GM12801 (cell line): ENCODE data around the gene BACE2.

ENCODE experiments used
- CTCF ChIP-seq: IDR thresholded peaks from one replicate; pipeline ENCODE4 v1.5.1; 2011; ENCODE audit warnings: control low read depth; ENCODE audit not compliant: insufficient read length; ENCODE audit errors: extremely low read depth

The BACE2 gene

DNA sequence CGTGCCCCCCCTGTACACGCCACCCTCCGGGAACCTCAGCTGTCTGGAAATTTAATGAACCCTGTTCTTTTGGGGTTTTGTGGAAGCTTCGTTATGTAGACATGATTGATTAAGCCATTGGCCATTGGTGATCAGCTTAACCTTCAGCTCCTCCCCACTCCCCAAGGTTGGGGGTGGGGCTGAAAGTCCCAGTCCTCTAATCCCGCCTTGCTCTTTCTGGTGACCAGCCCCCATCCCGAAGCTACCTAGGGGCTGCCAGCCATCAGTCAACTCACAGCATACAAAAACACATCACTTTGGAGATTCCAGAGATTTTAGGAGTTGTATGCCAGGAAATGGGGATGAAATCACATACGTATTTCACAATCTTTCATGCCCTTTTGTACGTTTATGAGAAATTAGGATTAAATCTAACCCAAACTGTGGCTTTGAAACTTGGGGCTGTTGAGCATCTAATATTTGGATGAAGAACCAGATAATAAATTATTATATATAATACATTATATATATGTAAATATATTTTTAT is 52.3 kb downstream of the BACE2 start:
- TF ChIP-seq CTCF = no peak

GRCh38 chr21:41222247-41223068 is 54.5 kb downstream of the BACE2 start:
- TF ChIP-seq CTCF = no peak

DNA sequence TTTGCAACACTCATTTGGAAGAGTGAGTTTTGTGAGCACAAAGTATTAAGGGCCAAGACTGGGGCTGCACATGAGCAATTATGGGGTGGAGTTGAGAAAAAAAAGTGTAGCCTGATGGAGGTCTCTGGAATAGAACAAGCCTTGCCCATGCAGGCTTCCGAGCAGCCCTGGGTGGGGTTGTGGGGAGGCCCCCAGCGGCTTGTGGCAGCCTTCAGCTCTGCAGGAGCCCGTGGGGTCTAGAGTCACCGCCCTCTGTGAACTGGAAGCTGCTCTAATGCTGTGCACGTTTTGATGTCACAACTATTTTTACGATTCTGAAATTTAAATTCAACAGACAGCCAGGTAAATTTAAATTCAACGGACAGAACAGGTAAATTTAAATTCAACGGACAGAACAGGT is 58.9 kb downstream of the BACE2 start:
- TF ChIP-seq CTCF = no peak

DNA sequence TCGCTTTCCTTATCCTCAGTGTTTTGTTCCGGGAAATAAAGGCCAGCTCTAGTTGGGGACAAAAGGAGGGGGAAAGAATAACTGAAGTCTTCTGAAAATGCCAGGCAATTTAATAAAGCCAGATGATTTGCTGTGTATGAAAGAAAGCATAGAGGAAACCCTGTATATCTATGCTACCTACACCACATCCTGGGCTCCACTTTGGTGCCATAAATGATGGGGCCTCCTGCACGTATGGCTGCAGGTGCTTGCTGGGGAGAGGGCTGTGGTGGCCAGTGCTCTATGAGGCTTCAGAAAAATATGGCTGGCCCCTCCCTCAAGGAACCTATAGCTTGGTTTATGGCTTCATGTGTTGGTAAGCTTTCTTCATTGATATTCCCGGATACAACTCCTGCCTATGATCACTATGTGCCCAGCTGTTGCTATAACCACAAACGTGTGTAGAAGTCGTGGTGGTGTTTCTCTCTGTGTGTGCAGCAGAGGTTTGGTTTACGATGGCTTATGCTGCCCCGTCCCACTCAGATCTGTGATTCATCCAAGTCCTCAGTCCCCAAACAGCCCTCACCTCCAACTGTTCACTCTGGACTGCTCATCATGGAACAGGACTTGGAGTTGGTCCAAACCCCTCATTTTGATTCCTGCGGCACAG is 59.5 kb downstream of the BACE2 start:
- TF ChIP-seq CTCF = no peak

- no peak for TF ChIP-seq CTCF
Observed at GRCh38 chr21:41228006-41228370, 60.0 kb downstream of the BACE2 start.

DNA sequence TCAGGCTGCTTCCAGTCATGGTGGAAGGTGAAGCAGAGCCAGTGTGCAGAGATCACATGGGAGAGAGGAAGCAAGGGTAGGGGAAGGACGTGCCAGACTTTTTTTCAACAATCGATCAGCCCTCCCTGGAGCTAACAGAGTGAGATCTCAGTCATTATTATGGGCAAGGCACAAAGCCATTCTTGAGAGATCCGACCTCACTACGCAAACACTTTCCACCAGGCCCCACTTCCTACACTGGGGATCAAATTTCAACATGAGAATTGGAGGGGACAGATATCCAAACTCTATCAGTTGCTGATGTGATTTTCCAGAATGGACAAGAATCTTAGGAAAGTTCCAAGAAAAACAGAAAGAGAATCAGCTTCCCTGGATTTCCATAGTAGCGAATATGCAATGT is 60.5 kb downstream of the BACE2 start:
- no peak for TF ChIP-seq CTCF

- TF ChIP-seq CTCF = no peak
Observed at GRCh38 chr21:41228958-41229357, 61.0 kb downstream of the BACE2 start.
